Skin of body (tissue), 2 donors: Measurements from ENCODE around the gene MAX. TPM values are rescaled to one million over a fixed set of nuclear protein-coding genes. Genes with fewer than 3 reads are reported as not detected.

Experiments
- DNase-seq: peaks from one replicate; lab custom pipeline; 2025; lab: John Stamatoyannopoulos, UW
- total RNA-seq: library from RNA; depleted of rRNA; stranded (reverse); fragments of >200 nt; gene quantifications from one replicate; pipeline ENCODE4 v1.2.3, GENCODE V29; 2014

The MAX gene
- total RNA-seq, 1 donor from 2014 or later = 42.6 TPM

GRCh38 chr14:65073605-65074201 is 28.6 kb downstream of the MAX start:
- no peak for DNase-seq

GRCh38 chr14:65072937-65073336 is 29.4 kb downstream of the MAX start:
- no peak for DNase-seq

DNA sequence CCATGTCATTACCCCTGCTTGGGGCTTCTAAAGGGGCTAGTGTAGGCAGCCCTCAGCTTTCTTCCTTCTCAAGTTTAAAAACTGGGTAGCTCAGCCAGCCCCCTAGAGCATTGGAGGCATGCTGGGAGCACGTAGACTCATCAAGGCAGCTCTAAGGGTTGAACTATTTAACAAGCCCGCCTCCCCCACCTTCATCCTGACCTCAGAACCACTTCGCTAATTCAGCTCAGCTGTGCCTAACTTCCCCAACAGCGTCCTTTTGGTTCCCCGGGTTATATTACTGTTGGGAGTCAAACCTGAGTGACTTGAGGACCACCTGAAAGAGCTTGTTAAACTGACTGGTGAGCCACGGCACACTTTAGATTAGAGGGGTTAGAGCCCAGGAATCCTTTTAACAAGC is 30.1 kb downstream of the MAX start:
- DNase-seq = no peak

- no peak for DNase-seq
Observed at GRCh38 chr14:65071544-65071943, 30.8 kb downstream of the MAX start.

DNA sequence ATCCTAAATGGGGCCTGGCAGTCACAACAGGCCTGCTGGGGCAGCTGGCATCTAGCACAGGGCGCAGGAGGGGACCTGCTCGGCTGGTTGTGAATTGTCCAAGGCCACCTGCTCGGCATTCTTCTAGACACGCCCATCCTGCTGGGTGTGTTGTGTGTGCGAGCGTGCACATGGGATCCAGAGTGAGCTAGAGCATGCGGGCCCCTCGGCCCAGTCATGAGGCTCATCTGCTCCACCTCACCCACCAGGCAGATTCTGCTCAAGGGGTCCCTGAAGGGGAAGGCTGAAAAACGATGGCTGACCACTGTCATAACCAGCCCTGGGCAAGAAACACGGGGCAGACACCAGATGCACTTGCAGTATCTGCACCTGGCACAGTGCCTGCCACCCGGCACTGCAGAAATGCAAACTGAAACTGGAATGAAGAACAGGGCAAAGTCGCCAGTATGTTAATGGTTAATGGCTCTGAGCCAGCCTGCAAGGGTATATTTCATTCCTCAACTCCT is 31.8 kb downstream of the MAX start:
- DNase-seq = no peak

DNA sequence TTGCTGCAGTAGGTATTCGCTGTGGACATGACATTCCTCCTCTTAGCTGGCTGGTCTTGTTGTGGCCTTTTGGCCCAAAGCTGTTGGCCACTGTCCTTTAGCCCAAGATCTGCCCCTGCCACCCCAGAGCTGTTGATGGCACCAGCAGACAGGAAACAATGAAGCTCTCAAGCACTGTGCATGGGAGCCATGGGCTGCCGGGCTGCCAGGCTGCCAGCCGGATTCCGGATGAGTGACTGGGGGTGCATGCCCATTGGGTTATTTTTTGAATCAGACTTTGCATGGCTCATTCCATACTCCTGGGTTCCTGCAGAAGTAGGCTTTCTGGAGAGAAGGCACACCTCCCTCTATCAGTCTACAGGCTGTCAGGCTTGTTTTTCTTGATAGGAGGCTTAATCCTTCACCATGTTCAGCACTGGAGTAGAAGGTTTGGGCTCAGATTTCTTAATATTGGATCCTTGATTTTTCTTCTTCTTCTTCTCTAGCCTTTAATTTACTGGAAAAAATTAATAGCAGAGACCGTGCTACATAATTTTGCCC is 32.4 kb downstream of the MAX start:
- no peak for DNase-seq

DNA sequence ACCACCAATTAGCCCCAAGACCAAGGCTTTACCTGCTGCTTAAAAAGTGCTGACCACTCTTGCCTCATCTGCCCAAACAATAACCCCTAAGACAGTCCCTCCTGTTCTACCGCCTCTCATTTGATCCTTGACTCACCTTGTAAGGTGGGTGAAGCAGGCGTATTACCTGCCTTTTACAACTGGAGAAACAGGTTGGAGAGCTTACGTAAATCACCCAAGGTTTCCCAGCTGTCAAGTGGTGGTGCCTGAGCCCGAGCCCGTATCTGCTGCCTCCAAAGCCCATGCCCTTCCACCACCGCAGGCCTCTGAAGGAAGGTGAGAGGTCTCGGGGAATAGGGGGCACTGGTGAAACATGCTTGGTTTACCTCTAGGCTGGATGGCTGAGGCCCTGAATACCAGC is 36.6 kb downstream of the MAX start:
- no peak for DNase-seq

- DNase-seq = no peak
Observed at GRCh38 chr14:65062096-65063075, 39.9 kb downstream of the MAX start.

GRCh38 chr14:65057695-65058094 is 44.6 kb downstream of the MAX start:
- no peak for DNase-seq

GRCh38 chr14:65054471-65055085 is 47.7 kb downstream of the MAX start:
- no peak for DNase-seq

DNA sequence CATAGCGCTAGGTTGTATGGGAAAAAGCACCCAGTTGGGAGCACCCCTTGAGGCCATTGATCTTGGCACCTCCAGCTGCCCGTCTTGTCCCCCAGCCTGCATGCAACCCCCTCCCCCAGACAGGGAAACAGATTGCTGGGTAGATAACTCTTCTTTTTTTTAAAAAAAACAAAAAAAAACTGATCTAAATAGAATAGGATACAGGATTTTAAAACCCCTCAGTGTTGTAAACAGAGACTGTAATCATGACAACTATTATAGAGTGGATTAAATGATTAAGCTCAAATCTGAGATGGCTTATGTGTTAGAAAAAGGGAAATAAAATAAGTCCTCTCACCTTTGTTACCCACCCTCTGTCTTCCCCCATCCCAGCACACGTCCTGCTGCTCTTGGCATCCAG is 48.9 kb downstream of the MAX start:
- DNase-seq = no peak

- DNase-seq = no peak
Observed at GRCh38 chr14:65052832-65053231, 49.5 kb downstream of the MAX start.

DNA sequence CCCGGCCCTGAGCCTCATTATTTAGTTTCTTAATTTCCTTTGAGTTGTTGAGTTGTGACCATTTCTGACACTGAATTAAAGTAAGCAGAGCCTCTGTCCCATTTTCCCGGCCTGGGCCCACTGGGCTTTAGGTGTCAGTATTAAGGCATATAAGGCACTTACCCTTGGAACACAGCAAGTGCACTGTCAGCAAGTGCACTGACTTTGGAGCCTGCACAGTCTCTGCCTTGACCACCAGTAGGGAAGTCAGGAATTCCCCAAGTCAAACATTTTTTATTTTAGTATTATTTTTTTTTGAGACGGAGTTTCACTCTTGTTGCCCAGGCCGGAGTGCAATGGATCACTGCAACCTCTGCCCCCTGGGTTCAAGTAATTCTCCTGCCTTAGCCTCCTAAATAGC is 56.6 kb downstream of the MAX start:
- no peak for DNase-seq

- no peak for DNase-seq
Observed at GRCh38 chr14:65045006-65045405, 57.3 kb downstream of the MAX start.

DNA sequence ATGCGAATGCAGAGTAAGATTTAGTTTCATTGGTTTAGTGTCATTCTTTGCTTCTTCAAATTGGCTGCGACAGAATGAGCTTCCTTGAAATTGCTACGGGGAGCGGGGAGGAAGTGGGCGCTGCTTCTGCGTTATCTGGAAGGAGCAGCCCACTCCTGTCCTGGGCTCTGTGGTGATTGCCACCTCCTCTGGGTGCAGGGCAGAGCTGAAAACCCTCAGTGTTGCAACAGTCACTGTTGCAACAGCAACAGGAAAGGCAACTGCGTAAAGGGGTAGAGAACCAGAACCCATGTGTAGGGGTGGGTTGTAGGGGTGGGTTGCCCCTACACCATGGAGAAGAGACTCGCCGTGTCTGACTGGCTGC is 57.7 kb downstream of the MAX start:
- no peak for DNase-seq

- no peak for DNase-seq
Observed at GRCh38 chr14:65043893-65044595, 58.3 kb downstream of the MAX start.

GRCh38 chr14:65042731-65043372 is 59.5 kb downstream of the MAX start:
- no peak for DNase-seq

DNA sequence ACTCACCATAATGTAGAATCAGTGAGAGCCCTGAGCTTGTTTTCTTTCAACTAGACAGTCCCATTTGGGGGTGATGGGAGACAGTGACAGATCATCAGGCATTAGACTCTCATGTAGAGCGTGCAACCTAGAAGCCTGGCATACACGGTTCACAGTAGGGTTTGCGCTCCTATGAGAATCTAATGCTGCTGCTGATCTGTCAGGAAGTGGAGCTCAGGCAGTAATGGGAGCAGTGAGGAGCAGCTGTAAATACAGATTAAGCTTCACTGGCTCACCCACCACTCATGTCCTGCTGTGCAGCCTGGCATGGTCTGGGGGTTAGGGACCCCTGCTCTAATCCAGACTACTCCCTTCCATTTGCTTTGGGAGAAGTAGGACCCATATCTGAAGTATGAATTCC is 60.0 kb downstream of the MAX start:
- no peak for DNase-seq

GRCh38 chr14:65041434-65041915 is 60.8 kb downstream of the MAX start:
- no peak for DNase-seq

- DNase-seq = no peak
Observed at GRCh38 chr14:65040666-65041433, 61.5 kb downstream of the MAX start.
